Rectal smooth muscle tissue (tissue), 1 donor: ENCODE measurements around the gene NEK6.

Experiments used
- H3K27ac ChIP-seq: one replicate; pipeline ENCODE4 v1.7.0; 2013; ENCODE audit warnings: low read depth, low read length, inconsistent platforms
- H3K27me3 ChIP-seq: one replicate; pipeline ENCODE4 v1.7.0; 2013; ENCODE audit warnings: low read length; ENCODE audit not compliant: control insufficient read depth, insufficient read depth
- H3K36me3 ChIP-seq: one replicate; pipeline ENCODE4 v1.7.0; 2013; ENCODE audit warnings: low read length; ENCODE audit not compliant: control insufficient read depth, insufficient read depth
- H3K4me1 ChIP-seq: one replicate; pipeline ENCODE4 v1.7.0; 2013; ENCODE audit warnings: low read length; ENCODE audit not compliant: control insufficient read depth, insufficient read depth
- H3K4me3 ChIP-seq: one replicate; pipeline ENCODE4 v1.7.0; 2013; ENCODE audit warnings: low read length
- H3K9ac ChIP-seq: one replicate; pipeline ENCODE4 v1.7.0; 2013; ENCODE audit warnings: low read length

NEK6 gene

GRCh38 chr9:124286292-124286931, 28.7 kb downstream of the NEK6 start:
- H3K4me3 ChIP-seq, result no peak overlapping the region
- H3K27ac ChIP-seq, result peak overlapping the region; percentile 79
- H3K27me3 ChIP-seq, result no peaks in the 10 kb centered on the region
- H3K9ac ChIP-seq, result no peak overlapping the region
- no peaks in the 10 kb centered on the region for H3K36me3 ChIP-seq
- H3K4me1 ChIP-seq, result peaks cover 32% of the 10 kb centered on the region

DNA sequence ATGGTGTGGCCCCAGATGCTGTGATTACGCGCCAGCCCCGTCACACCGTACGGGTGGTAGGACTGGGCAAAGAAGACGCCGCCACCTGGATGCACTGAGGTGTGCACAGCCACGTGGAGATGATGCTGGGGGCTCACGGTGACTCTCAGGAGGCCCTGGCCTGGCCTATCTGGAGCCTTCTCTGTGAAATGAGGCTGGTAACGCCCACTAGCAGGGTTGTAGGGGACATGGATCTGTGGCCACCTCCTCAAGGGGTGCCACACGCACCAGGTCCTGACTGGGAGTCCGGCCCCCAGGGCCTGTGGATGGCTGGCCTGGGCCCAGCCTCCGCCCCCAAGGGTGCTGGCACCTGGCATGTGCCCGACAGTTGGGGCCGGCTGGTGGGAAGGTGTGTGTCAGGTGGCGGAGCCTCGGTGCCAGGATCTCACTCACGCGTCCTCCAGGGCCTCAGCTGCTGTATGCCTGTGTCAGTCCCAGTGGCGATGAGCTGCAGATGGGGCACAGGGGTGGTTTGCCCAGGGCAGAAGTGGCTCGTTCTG, 32.4 kb downstream of the NEK6 start:
- Histone ChIP-seq H3K36me3 (no peaks in the 10 kb centered on the region), H3K9ac (no peak overlapping the region), H3K4me1 (peaks cover 25% of the 10 kb centered on the region), H3K27me3 (no peaks in the 10 kb centered on the region), H3K4me3 (no peak overlapping the region), H3K27ac (no peak overlapping the region)

- Histone ChIP-seq H3K4me3 (no peak overlapping the region), H3K27ac (no peak overlapping the region), H3K36me3 (no peaks in the 10 kb centered on the region), H3K9ac (no peak overlapping the region), H3K27me3 (no peaks in the 10 kb centered on the region), H3K4me1 (peaks cover 20% of the 10 kb centered on the region)
These were observed 33.2 kb downstream of the NEK6 start for GRCh38 chr9:124290743-124291554.

DNA sequence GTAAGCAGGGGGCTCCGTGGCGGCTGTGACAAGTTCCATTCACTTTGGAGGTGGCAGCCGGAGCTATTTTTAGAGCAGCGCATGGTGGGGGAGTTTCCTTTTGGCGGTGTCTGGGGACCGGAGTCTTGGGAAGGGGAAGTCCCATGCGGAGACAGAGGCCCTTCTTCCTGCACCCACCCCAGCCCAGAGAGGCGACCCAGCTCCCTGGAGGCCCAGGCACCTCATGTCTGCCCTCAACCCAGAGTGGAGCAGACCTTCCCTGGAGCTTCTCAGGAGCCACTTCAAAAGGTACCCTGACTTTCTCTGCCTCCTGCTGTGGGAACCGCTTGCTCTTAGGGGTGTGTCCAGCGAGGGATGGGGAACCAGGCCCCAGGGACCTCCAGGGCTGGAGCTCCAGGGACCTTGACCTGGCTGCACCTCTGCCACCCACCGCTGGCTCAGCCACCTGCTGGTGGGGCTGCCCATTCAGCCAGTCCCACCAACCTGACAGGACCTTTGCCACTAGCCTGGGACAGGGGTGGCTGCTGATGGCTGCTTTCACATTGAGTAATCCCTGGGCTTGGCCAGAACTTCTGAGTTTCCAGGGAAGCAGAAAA, 34.1 kb downstream of the NEK6 start:
- Histone ChIP-seq H3K27ac (no peak overlapping the region), H3K4me3 (no peak overlapping the region), H3K9ac (no peak overlapping the region), H3K4me1 (peaks cover 20% of the 10 kb centered on the region), H3K27me3 (no peaks in the 10 kb centered on the region), H3K36me3 (no peaks in the 10 kb centered on the region)

DNA sequence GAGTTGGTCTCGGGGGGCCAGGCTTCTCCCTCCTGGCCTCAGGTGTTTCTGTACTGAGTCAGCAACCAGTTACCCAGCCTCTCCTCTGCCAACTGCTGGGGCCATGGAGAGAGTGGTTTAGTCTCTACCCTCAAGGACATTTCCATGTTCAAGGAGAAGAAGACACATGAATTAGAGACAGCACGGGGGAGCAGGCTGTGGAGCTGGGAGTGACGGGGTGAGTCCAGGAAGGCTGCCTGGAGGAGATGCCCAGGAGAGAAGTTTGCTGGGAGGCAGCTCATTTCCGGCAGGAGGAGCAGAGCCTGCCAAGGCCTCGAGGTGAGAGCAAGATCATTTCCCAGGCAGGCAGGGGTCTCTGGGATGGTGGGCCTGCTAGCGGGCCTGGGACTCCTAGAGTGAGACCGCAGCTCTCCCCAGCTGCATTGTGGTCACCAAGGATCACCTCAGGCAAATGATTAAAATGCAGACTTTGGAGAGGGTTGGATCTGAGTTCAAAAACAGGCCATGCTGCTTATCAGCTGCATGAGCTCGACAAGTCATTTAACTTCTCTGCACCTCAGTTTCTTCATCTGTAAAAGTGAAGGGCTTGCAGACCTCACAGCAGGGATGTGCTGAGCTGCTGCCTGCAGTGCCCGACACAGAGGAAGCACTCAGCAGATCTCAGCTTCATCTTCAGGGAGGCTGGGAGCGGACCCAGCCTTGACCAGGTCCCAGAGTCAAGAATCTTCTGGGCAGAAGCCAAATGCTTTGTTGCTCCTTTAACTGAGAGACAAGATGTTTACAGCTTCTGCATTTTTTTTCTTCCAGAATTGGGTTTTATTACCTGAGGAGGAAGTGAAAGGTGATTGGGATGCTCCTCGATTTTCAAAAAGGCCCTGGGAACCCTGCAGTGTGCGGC, 35.2 kb downstream of the NEK6 start:
- H3K36me3 ChIP-seq, result no peaks in the 10 kb centered on the region
- peaks cover 29% of the 10 kb centered on the region for H3K4me1 ChIP-seq
- no peaks in the 10 kb centered on the region for H3K27me3 ChIP-seq
- no peak overlapping the region for H3K4me3 ChIP-seq
- no peak overlapping the region for H3K9ac ChIP-seq
- H3K27ac ChIP-seq, result no peak overlapping the region

GRCh38 chr9:124293718-124294506, 36.2 kb downstream of the NEK6 start:
- no peaks in the 10 kb centered on the region for H3K36me3 ChIP-seq
- no peak overlapping the region for H3K9ac ChIP-seq
- no peak overlapping the region for H3K27ac ChIP-seq
- no peaks in the 10 kb centered on the region for H3K27me3 ChIP-seq
- H3K4me3 ChIP-seq, result no peak overlapping the region
- H3K4me1 ChIP-seq, result peaks cover 29% of the 10 kb centered on the region

GRCh38 chr9:124295159-124295794, 37.5 kb downstream of the NEK6 start:
- H3K27ac ChIP-seq, result no peak overlapping the region
- no peaks in the 10 kb centered on the region for H3K27me3 ChIP-seq
- H3K9ac ChIP-seq, result no peak overlapping the region
- no peak overlapping the region for H3K4me3 ChIP-seq
- no peaks in the 10 kb centered on the region for H3K36me3 ChIP-seq
- peaks cover 29% of the 10 kb centered on the region for H3K4me1 ChIP-seq

DNA sequence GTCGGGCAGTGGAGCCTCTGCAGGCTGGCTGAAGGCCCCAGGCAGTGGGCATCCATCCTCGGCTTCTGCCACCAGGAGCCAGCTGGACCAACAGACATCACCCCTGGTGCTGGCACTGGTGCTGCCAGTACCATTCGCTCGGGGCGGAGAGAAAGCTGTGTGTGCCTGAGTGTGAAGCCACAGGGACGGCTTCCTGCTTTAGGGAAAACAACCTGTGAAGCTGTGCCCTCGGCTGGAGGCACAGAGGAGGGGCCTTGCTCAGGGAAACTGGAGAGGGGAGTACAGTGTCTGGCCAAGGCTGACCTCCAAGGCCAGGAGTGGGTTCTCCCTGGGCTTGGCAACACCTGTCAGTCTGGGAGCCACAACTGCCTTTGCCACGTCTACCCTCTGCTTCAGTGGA, 38.3 kb downstream of the NEK6 start:
- no peak overlapping the region for H3K4me3 ChIP-seq
- no peak overlapping the region for H3K9ac ChIP-seq
- H3K27me3 ChIP-seq, result no peaks in the 10 kb centered on the region
- peak overlapping the region; percentile 27 for H3K27ac ChIP-seq
- no peaks in the 10 kb centered on the region for H3K36me3 ChIP-seq
- peaks cover 29% of the 10 kb centered on the region for H3K4me1 ChIP-seq

- Histone ChIP-seq H3K36me3 (no peaks in the 10 kb centered on the region), H3K9ac (no peak overlapping the region), H3K27me3 (no peaks in the 10 kb centered on the region), H3K27ac (peak overlapping the region; percentile 49), H3K4me1 (peaks cover 25% of the 10 kb centered on the region), H3K4me3 (peak overlapping the region; percentile 4)
These were observed 39.2 kb downstream of the NEK6 start for GRCh38 chr9:124296796-124297550.

GRCh38 chr9:124297551-124297901, 39.8 kb downstream of the NEK6 start:
- Histone ChIP-seq H3K36me3 (no peaks in the 10 kb centered on the region), H3K9ac (no peak overlapping the region), H3K27me3 (no peaks in the 10 kb centered on the region), H3K27ac (no peak overlapping the region), H3K4me1 (peaks cover 25% of the 10 kb centered on the region), H3K4me3 (peak overlapping the region; percentile 4)
